Loucy (cell line): Measurements from ENCODE around the gene KYNU.

Experiments
- EZH2phosphoT487 ChIP-seq: fragments of 200-600 bp; IDR thresholded peaks from 2 replicates; pipeline ENCODE4 v1.6.1; 2018; ENCODE audit warnings: antibody characterized with exemption, mild to moderate bottlenecking, moderate library complexity, borderline replicate concordance
- TF ChIP-seq, protein P1 (sequence below): fragments of 200-600 bp; sonication (generic); conservative IDR thresholded peaks from 2 replicates; pipeline ENCODE4 v1.5.1; 2014; ENCODE audit warnings: mild to moderate bottlenecking, antibody characterized with exemption, low read length

DNA sequence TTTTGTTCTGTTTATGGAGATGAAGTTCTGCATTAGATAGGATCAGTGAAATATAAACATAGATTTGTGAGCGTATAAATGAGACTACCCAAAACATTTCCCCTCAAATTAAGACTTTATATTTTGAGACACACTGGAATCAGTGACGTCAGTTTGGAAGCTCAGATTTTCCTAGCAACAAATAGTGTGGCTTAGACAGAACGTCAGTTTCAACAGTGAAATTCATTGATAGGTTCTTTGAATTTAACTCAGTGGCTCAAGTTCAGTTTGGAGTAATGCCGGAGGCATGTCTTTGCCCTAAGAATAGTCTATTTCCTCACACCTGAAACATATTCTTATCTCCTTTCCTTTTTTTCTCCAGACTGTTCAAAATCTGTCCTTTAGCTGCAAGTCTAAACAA, 138.2 kb downstream of the KYNU start:
- TF ChIP-seq, protein P1, sequence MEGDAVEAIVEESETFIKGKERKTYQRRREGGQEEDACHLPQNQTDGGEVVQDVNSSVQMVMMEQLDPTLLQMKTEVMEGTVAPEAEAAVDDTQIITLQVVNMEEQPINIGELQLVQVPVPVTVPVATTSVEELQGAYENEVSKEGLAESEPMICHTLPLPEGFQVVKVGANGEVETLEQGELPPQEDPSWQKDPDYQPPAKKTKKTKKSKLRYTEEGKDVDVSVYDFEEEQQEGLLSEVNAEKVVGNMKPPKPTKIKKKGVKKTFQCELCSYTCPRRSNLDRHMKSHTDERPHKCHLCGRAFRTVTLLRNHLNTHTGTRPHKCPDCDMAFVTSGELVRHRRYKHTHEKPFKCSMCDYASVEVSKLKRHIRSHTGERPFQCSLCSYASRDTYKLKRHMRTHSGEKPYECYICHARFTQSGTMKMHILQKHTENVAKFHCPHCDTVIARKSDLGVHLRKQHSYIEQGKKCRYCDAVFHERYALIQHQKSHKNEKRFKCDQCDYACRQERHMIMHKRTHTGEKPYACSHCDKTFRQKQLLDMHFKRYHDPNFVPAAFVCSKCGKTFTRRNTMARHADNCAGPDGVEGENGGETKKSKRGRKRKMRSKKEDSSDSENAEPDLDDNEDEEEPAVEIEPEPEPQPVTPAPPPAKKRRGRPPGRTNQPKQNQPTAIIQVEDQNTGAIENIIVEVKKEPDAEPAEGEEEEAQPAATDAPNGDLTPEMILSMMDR: no peak
- TF ChIP-seq EZH2phosphoT487: no peak
